Muscle layer of colon (tissue), 2 donors: Measurements from ENCODE around the gene CCDC12.
A peak's percentile ranks its signal among the peaks of the same experiment; 100 is the strongest.

Source experiments
- H3K27ac ChIP-seq: one replicate; pipeline ENCODE4 v1.7.0; 2013; ENCODE audit warnings: low read depth, mild to moderate bottlenecking, low read length, moderate library complexity
- H3K27me3 ChIP-seq, 2 donors: one replicate each; pipeline ENCODE4 v1.7.0; 2013; ENCODE audit warnings: low read length in 2 of 2, mild to moderate bottlenecking in 2 of 2; ENCODE audit not compliant: insufficient read depth in 2 of 2, control insufficient read depth in 1 of 2
- H3K36me3 ChIP-seq: one replicate; pipeline ENCODE4 v1.7.0; 2013; ENCODE audit warnings: mild to moderate bottlenecking, low read length; ENCODE audit not compliant: insufficient read depth
- H3K4me1 ChIP-seq: one replicate; pipeline ENCODE4 v1.7.0; 2013; ENCODE audit warnings: mild to moderate bottlenecking, low read length; ENCODE audit not compliant: insufficient read depth
- H3K4me3 ChIP-seq, 2 donors: one replicate each; pipeline ENCODE4 v1.7.0; 2013; ENCODE audit warnings: low read length in 2 of 2, low read depth in 1 of 2, mild to moderate bottlenecking in 1 of 2, moderate library complexity in 1 of 2
- H3K9ac ChIP-seq: one replicate; pipeline ENCODE4 v1.7.0; 2013; ENCODE audit warnings: low read length
- H3K9me3 ChIP-seq: one replicate; pipeline ENCODE4 v1.7.0; 2013; ENCODE audit warnings: mild to moderate bottlenecking, low read length
- donor health status: abdominal sarcoma.
- donor health status: Adenocarcinoma of cecum.

The CCDC12 gene

GRCh38 chr3:47013231-47013630 lies 36.7 kb upstream of the CCDC12 start:
- H3K36me3 ChIP-seq, result peaks cover 28% of the 10 kb centered on the region
- no peak overlapping the region for H3K27ac ChIP-seq
- H3K9me3 ChIP-seq, result no peaks in the 10 kb centered on the region
- no peaks in the 10 kb centered on the region for H3K4me1 ChIP-seq
- H3K9ac ChIP-seq, result no peak overlapping the region
- no peaks in the 10 kb centered on the region for H3K27me3 ChIP-seq
- no peak overlapping the region for H3K4me3 ChIP-seq

GRCh38 chr3:47012342-47013230 lies 36.0 kb upstream of the CCDC12 start:
- Histone ChIP-seq H3K4me3 (no peak overlapping the region), H3K36me3 (peaks cover 22% of the 10 kb centered on the region), H3K27me3 (no peaks in the 10 kb centered on the region), H3K9ac (no peak overlapping the region), H3K9me3 (no peaks in the 10 kb centered on the region), H3K27ac (no peak overlapping the region), H3K4me1 (no peaks in the 10 kb centered on the region)

GRCh38 chr3:47011371-47011770 lies 34.8 kb upstream of the CCDC12 start:
- Histone ChIP-seq H3K27me3 (no peaks in the 10 kb centered on the region), H3K4me1 (no peaks in the 10 kb centered on the region), H3K9me3 (no peaks in the 10 kb centered on the region), H3K9ac (no peak overlapping the region), H3K36me3 (peaks cover 11% of the 10 kb centered on the region), H3K27ac (no peak overlapping the region), H3K4me3 (no peak overlapping the region)

- H3K36me3 ChIP-seq, result peaks cover 11% of the 10 kb centered on the region
- H3K4me1 ChIP-seq, result no peaks in the 10 kb centered on the region
- H3K9ac ChIP-seq, result no peak overlapping the region
- no peak overlapping the region for H3K27ac ChIP-seq
- H3K9me3 ChIP-seq, result no peaks in the 10 kb centered on the region
- no peak overlapping the region for H3K4me3 ChIP-seq
- no peaks in the 10 kb centered on the region for H3K27me3 ChIP-seq
These were observed 34.4 kb upstream of the CCDC12 start for GRCh38 chr3:47010910-47011309.

GRCh38 chr3:47010111-47010712 lies 33.7 kb upstream of the CCDC12 start:
- Histone ChIP-seq H3K4me1 (no peaks in the 10 kb centered on the region), H3K27me3 (no peaks in the 10 kb centered on the region), H3K9me3 (no peaks in the 10 kb centered on the region), H3K9ac (peak overlapping the region; percentile 44), H3K27ac (peak overlapping the region; percentile 86), H3K36me3 (peaks cover 11% of the 10 kb centered on the region), H3K4me3 (peak overlapping the region; percentile 66 to 73)

GRCh38 chr3:47009225-47010110 lies 32.9 kb upstream of the CCDC12 start:
- H3K9me3 ChIP-seq, result no peaks in the 10 kb centered on the region
- H3K4me3 ChIP-seq, result peak overlapping the region; percentile 66 to 73
- peak overlapping the region; percentile 44 for H3K9ac ChIP-seq
- peak overlapping the region; percentile 86 for H3K27ac ChIP-seq
- H3K27me3 ChIP-seq, result no peaks in the 10 kb centered on the region
- peaks cover 13% of the 10 kb centered on the region for H3K36me3 ChIP-seq
- H3K4me1 ChIP-seq, result no peaks in the 10 kb centered on the region

GRCh38 chr3:47008851-47009224 lies 32.3 kb upstream of the CCDC12 start:
- Histone ChIP-seq H3K4me3 (peak overlapping the region in 1 of 2 donors; percentile 66), H3K36me3 (peaks cover 13% of the 10 kb centered on the region), H3K9me3 (no peaks in the 10 kb centered on the region), H3K9ac (no peak overlapping the region), H3K27me3 (no peaks in the 10 kb centered on the region), H3K4me1 (no peaks in the 10 kb centered on the region), H3K27ac (peak overlapping the region; percentile 86)

- H3K36me3 ChIP-seq, result peaks cover 14% of the 10 kb centered on the region
- H3K27ac ChIP-seq, result no peak overlapping the region
- H3K4me1 ChIP-seq, result no peaks in the 10 kb centered on the region
- H3K27me3 ChIP-seq, result no peaks in the 10 kb centered on the region
- H3K4me3 ChIP-seq, result no peak overlapping the region
- H3K9me3 ChIP-seq, result no peaks in the 10 kb centered on the region
- H3K9ac ChIP-seq, result no peak overlapping the region
These were observed 31.8 kb upstream of the CCDC12 start for GRCh38 chr3:47008234-47008796.

- Histone ChIP-seq H3K4me3 (no peak overlapping the region), H3K36me3 (peaks cover 20% of the 10 kb centered on the region), H3K27me3 (no peaks in the 10 kb centered on the region), H3K9ac (no peak overlapping the region), H3K9me3 (no peaks in the 10 kb centered on the region), H3K4me1 (no peaks in the 10 kb centered on the region), H3K27ac (no peak overlapping the region)
These were observed 31.1 kb upstream of the CCDC12 start for GRCh38 chr3:47007482-47008233.

- no peak overlapping the region for H3K9ac ChIP-seq
- peaks cover 22% of the 10 kb centered on the region for H3K36me3 ChIP-seq
- H3K9me3 ChIP-seq, result no peaks in the 10 kb centered on the region
- H3K27me3 ChIP-seq, result no peaks in the 10 kb centered on the region
- no peak overlapping the region for H3K27ac ChIP-seq
- H3K4me3 ChIP-seq, result no peak overlapping the region
- H3K4me1 ChIP-seq, result no peaks in the 10 kb centered on the region
These were observed 30.5 kb upstream of the CCDC12 start for GRCh38 chr3:47007001-47007400.
